Naive thymus-derived CD4-positive, alpha-beta T cell (primary cell): ENCODE data around the gene FSD2. TPM values are rescaled to one million over a fixed set of nuclear protein-coding genes. Genes with fewer than 3 reads are reported as not detected.

ENCODE experiments used
- ATAC-seq: fragments of 150-1000 bp; cut with Tn5 transposase; 2 replicates; pipeline ENCODE4 v1.10.0; 2021; ENCODE audit warnings: mild to moderate bottlenecking, moderate library complexity
- CTCF ChIA-PET: fragments of 350-600 bp; sonication (Branson Sonifier 250); formaldehyde crosslinking; loops from one replicate; lab custom pipeline; 2021; ENCODE audit warnings: antibody characterized with exemption; lab: Charles Lee
- POLR2A ChIA-PET: fragments of 350-600 bp; sonication (Branson Sonifier 250); formaldehyde crosslinking; loops from one replicate; lab custom pipeline; 2021; ENCODE audit warnings: antibody characterized with exemption, inconsistent platforms; lab: Charles Lee
- DNase-seq, 9 donors: peaks; one replicate each; pipeline versions ENCODE4 v3.0.0 to v3.0.0-alpha.2; 2020 to 2022; ENCODE audit warnings: mixed read lengths in 1 of 9
- H3K27ac ChIP-seq: one replicate; pipeline ENCODE4 v1.7.0; 2013; ENCODE audit warnings: mild to moderate bottlenecking, low read depth, low read length, moderate library complexity
- H3K27me3 ChIP-seq, 2 donors: one replicate each; pipeline ENCODE4 v1.7.0; 2013; ENCODE audit warnings: low read length in 2 of 2, mild to moderate bottlenecking in 2 of 2, moderate library complexity in 2 of 2; ENCODE audit not compliant: control insufficient read depth in 2 of 2, insufficient read depth in 2 of 2
- H3K36me3 ChIP-seq, 3 experiments: 1 replicate in 2 of 3; 2 replicates in 1 of 3; pipeline ENCODE4 v1.7.0; 2013; ENCODE audit warnings: low read length in 3 of 3, mild to moderate bottlenecking in 3 of 3, moderate library complexity in 1 of 3; ENCODE audit not compliant: insufficient read depth in 3 of 3, control insufficient read depth in 2 of 3
- H3K4me1 ChIP-seq, 2 donors: one replicate each; pipeline ENCODE4 v1.7.0; 2013; ENCODE audit warnings: low read length in 2 of 2, mild to moderate bottlenecking in 2 of 2, moderate library complexity in 1 of 2; ENCODE audit not compliant: control insufficient read depth in 2 of 2, insufficient read depth in 2 of 2
- H3K4me3 ChIP-seq: 2 replicates; pipeline ENCODE4 v1.7.0; 2013; ENCODE audit warnings: mild to moderate bottlenecking, low read length
- H3K9me3 ChIP-seq, 3 experiments: 1 replicate in 2 of 3; 2 replicates in 1 of 3; pipeline ENCODE4 v1.7.0; 2013; ENCODE audit warnings: low read length in 3 of 3; ENCODE audit not compliant: control insufficient read depth in 2 of 3
- H3K27ac Mint-ChIP-seq, 9 donors: one replicate each; pipeline ENCODE4 v1.8.0; 2020 to 2022; ENCODE audit warnings: mixed read lengths in 9 of 9, mild to moderate bottlenecking in 8 of 9, moderate library complexity in 5 of 9, inconsistent platforms in 2 of 9
- H3K27me3 Mint-ChIP-seq, 5 donors: one replicate each; pipeline ENCODE4 v1.8.0; 2021 to 2022; ENCODE audit warnings: mixed read lengths in 5 of 5, mild to moderate bottlenecking in 1 of 5
- H3K36me3 Mint-ChIP-seq, 5 donors: one replicate each; pipeline ENCODE4 v1.8.0; 2020 to 2022; ENCODE audit warnings: mixed read lengths in 5 of 5, mild to moderate bottlenecking in 3 of 5, inconsistent platforms in 1 of 5
- H3K4me1 Mint-ChIP-seq, 7 donors: one replicate each; pipeline ENCODE4 v1.8.0; 2020 to 2022; ENCODE audit warnings: mixed read lengths in 7 of 7, mild to moderate bottlenecking in 3 of 7, inconsistent platforms in 1 of 7
- H3K4me3 Mint-ChIP-seq, 10 donors: one replicate each; pipeline ENCODE4 v1.8.0; 2020 to 2022; ENCODE audit warnings: mild to moderate bottlenecking in 10 of 10, mixed read lengths in 10 of 10, moderate library complexity in 6 of 10, inconsistent platforms in 2 of 10
- H3K9me3 Mint-ChIP-seq, 11 donors: one replicate each; pipeline ENCODE4 v1.8.0; 2020 to 2022; ENCODE audit warnings: mixed read lengths in 11 of 11, mild to moderate bottlenecking in 4 of 11, inconsistent platforms in 1 of 11, moderate library complexity in 1 of 11
- intact Hi-C, 2 donors: fragments of 100-400 bp; cut with micrococcal nuclease; formaldehyde crosslinking; loops; one replicate each; pipeline ENCODE4 v1.15.1; 2023
- polyA plus RNA-seq, 2 donors: library from polyadenylated mRNA; unstranded; fragments of 300-500 nt; fragmentation: Illumina TruSeq; gene quantifications; one replicate each; pipeline ENCODE4 v1.2.3, GENCODE V29; 2021
- total RNA-seq, 6 experiments: library from RNA in 5 of 6; stranded (reverse) in 5 of 6; gene quantifications; 1 replicate in 5 of 6; 2 replicates in 1 of 6; pipeline ENCODE4 v1.2.3 and lab custom pipeline; 2021 to 2026

FSD2 gene
- total and polyA plus RNA-seq, 7 experiments from 2014 or later: not detected

DNA sequence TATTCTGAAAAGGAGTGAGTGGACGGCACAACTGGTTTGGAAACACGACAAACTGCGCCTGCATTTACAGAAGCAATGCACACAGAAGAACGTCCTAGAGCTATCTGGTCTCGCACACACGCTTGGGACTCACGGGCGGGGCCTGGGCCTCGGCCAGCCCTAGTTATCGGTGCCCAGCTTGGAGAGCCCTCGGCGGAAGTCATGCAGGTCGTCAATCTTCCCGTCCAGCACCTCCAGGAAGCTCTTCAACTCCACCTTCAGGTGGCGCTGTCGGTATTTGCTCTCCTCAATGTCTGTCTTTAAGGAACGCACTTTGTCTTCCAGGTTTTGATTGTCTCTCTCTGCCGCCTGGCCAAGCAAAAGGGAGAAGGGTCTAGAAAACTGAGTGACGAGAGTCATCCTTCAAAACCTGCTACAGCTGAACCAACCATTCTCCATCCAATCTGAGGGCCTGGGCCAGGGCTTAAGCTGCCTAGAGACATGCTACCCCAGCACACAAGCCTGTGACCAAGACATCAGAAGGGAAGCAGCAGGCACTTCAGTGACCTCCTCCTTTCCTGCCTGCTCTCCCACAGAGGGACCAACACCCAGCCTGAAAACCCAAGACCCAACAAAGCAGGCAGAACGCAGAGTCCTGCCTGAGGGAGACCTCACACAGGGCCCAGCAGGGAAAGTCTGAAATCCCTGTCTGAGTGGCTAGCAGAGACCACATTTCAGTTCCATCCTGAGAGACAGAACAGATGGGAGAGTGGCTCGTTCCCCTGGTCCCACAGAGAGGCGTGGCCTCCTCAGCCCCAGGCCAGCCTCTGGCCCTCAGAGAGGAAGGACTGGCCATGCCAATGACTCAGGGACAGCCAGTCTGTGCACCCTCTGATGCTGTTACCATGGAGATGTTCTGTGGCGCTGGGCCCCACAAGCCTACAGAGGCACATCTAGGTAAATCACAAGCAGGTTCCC, 44.0 kb upstream of the FSD2 start:
- H3K27me3 Mint-ChIP-seq: peaks cover 0 to 18% (median 0%) of the 10 kb centered on the region in 5 donors
- H3K4me1 ChIP-seq: no peaks in the 10 kb centered on the region
- H3K27ac Mint-ChIP-seq: peak overlapping the region in 3 of 9 donors; percentile 36 to 70 (median 56)
- peaks cover 0 to 5% (median 0%) of the 10 kb centered on the region in 5 donors for H3K36me3 Mint-ChIP-seq
- CTCF ChIA-PET: no interaction called here
- H3K4me3 Mint-ChIP-seq: no peak overlapping the region
- POLR2A ChIA-PET: no interaction called here
- ATAC-seq: peak; percentile 78
- H3K9me3 Mint-ChIP-seq: no peaks in the 10 kb centered on the region
- peak; percentile 12 to 53 (median 33) for DNase-seq
- intact Hi-C loops: loop anchor here (1.0 to 5.0 kb wide), 3 partner anchors 137 to 151 kb away; partner anchors contain the start of gene RAMAC (in 1 of the 2)
- H3K4me1 Mint-ChIP-seq: peaks cover 11 to 29% (median 20%) of the 10 kb centered on the region in 7 donors
- no peak overlapping the region for H3K4me3 ChIP-seq
- no peaks in the 10 kb centered on the region for H3K9me3 ChIP-seq
- H3K27ac ChIP-seq: no peak overlapping the region
- H3K27me3 ChIP-seq: no peaks in the 10 kb centered on the region
- no peaks in the 10 kb centered on the region for H3K36me3 ChIP-seq

DNA sequence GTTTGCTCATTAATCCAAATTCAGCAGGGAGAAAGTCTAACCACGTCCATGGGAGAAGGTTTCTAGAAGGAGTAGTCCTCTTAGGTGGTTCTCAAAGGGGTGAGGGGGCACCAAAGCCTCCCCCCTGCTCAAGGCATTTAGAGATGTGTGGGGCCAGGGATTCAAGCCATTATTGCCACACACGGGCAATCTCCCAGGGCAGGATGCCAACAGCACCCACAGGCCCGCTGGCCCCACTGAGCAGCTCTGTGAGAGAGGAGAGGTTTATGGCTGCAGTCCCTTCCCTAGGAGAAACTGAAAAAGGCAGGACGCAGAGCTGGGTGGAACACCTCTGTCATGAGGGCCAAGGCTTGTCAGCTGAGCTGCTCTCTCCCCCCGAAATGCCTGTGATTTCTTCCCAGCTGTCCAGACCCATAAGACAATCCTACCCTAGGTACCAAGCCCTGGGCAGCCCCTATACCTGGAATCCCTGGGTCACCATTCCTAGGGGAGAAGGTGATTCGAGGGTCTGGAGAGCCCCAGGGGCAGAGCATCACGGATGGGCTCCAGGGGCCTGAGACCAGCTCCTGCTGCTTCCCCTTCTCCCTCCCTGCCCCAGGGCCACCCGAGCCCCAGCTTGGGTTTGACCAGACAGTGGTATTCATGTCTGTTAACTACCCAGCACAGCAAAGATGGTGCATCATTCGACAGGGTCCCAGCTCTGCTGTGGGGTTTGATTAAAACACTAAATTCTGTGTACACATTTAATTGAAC, 42.5 kb upstream of the FSD2 start:
- no peaks in the 10 kb centered on the region for H3K36me3 ChIP-seq
- intact Hi-C loops: loop anchor here (2.0 to 5.0 kb wide), 2 partner anchors 139 to 152 kb away; partner anchors contain the start of gene RAMAC (in 1 of the 2)
- no peak overlapping the region for H3K4me3 ChIP-seq
- H3K9me3 ChIP-seq: no peaks in the 10 kb centered on the region
- H3K4me1 ChIP-seq: no peaks in the 10 kb centered on the region
- ChIA-PET POLR2A (no interaction called here), CTCF (interaction anchor here (0.8 kb wide), 1 partner anchor 1274 kb away, joined by 3 read pairs; no protein-coding TSS in a partner anchor)
- no peak overlapping the region for H3K4me3 Mint-ChIP-seq
- H3K36me3 Mint-ChIP-seq: peaks cover 0 to 12% (median 0%) of the 10 kb centered on the region in 5 donors
- no peak for ATAC-seq
- no peak overlapping the region for H3K27ac ChIP-seq
- peaks cover 0 to 7% (median 0%) of the 10 kb centered on the region in 11 donors for H3K9me3 Mint-ChIP-seq
- no peak for DNase-seq
- peaks cover 13 to 31% (median 21%) of the 10 kb centered on the region in 7 donors for H3K4me1 Mint-ChIP-seq
- H3K27ac Mint-ChIP-seq: no peak overlapping the region
- H3K27me3 Mint-ChIP-seq: peaks cover 0 to 27% (median 0%) of the 10 kb centered on the region in 5 donors
- H3K27me3 ChIP-seq: no peaks in the 10 kb centered on the region

DNA sequence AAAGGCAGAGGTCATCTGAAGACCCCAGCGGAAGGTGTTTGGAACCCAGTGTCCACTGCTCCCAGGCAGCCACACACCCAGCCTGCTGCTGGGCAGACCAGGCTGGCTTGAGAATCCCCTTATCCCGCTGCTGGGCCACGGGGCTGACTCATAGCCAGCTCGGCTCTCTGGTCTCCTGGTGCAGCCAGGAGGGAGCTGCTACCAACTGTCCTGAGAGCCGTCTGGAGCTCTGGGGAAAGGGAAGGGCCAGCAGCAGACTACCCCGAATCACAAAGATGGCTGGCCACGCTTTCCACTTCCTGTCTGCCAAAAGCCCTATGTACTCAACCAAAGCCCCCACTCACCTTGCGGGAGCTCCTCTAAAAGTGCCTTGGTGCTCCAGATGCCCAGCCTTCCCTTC, 41.8 kb upstream of the FSD2 start:
- ChIA-PET CTCF (no interaction called here), POLR2A (no interaction called here)
- peaks cover 13 to 23% (median 17%) of the 10 kb centered on the region in 7 donors for H3K4me1 Mint-ChIP-seq
- H3K27me3 ChIP-seq: no peaks in the 10 kb centered on the region
- H3K27ac Mint-ChIP-seq: no peak overlapping the region
- no peak for DNase-seq
- no peaks in the 10 kb centered on the region for H3K9me3 ChIP-seq
- H3K4me3 Mint-ChIP-seq: no peak overlapping the region
- no peaks in the 10 kb centered on the region for H3K4me1 ChIP-seq
- H3K36me3 ChIP-seq: no peaks in the 10 kb centered on the region
- H3K36me3 Mint-ChIP-seq: peaks cover 0 to 16% (median 2%) of the 10 kb centered on the region in 5 donors
- intact Hi-C loops: loop anchor here (2.0 to 5.0 kb wide), 2 partner anchors 140 to 153 kb away; partner anchors contain the start of gene RAMAC (in 1 of the 2)
- no peak overlapping the region for H3K27ac ChIP-seq
- peaks cover 0 to 9% (median 0%) of the 10 kb centered on the region in 11 donors for H3K9me3 Mint-ChIP-seq
- no peak for ATAC-seq
- peaks cover 0 to 27% (median 0%) of the 10 kb centered on the region in 5 donors for H3K27me3 Mint-ChIP-seq
- H3K4me3 ChIP-seq: no peak overlapping the region

DNA sequence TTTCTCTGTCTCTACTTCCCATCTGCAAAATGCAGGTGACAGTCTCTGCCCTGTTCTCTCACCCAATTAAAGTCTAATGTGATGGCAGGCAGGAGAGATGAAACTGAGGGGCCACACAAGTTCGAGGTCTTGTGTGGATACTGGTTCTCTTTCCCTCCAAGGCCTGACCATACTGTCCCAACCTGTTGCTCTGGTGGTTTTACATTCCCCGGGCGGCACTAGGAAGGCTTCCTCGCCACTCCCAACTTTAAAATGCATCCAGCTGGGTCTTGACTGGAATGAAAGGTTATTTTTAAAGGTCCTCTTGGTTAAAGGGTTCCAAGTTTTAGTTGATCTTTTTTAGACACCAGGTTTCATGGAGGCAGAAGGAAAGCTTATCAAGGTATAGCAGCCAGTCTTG, 40.8 kb upstream of the FSD2 start:
- ATAC-seq: no peak
- Histone ChIP-seq H3K36me3 (no peaks in the 10 kb centered on the region), H3K9me3 (no peaks in the 10 kb centered on the region), H3K4me1 (no peaks in the 10 kb centered on the region), H3K4me3 (no peak overlapping the region), H3K27me3 (no peaks in the 10 kb centered on the region), H3K27ac (no peak overlapping the region)
- DNase-seq: no peak
- CTCF ChIA-PET: no interaction called here
- H3K4me3 Mint-ChIP-seq: no peak overlapping the region
- intact Hi-C loops: loop anchor here in 1 of 2 donors (5.0 kb wide), 1 partner anchor 141 kb away; the partner anchor contains the start of gene RAMAC
- H3K36me3 Mint-ChIP-seq: peaks cover 0 to 22% (median 4%) of the 10 kb centered on the region in 5 donors
- H3K9me3 Mint-ChIP-seq: peaks cover 0 to 12% (median 0%) of the 10 kb centered on the region in 11 donors
- H3K27ac Mint-ChIP-seq: no peak overlapping the region
- H3K4me1 Mint-ChIP-seq: peaks cover 13 to 22% (median 17%) of the 10 kb centered on the region in 7 donors
- peaks cover 0 to 27% (median 0%) of the 10 kb centered on the region in 5 donors for H3K27me3 Mint-ChIP-seq
- POLR2A ChIA-PET: no interaction called here

DNA sequence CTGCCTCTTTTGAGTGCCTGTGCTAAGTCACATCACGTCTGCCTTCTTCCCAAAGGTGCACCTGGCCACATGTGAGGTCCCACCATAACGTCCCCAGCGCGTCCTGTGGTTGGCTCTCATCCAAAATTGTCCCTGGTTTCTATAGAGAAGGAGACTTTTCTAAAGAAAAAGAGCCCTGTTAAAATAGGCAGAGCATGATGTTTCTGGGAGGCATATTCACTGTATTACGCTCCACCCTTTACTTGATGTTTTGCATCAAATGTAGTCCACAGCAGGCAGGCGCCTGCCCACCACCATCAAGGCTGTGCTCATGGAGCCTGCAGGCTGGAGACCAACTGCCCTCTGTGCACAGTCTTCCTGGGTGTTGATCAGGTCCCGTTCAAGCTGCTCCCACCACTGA, 39.8 kb upstream of the FSD2 start:
- H3K27ac Mint-ChIP-seq: no peak overlapping the region
- peaks cover 0 to 12% (median 0%) of the 10 kb centered on the region in 11 donors for H3K9me3 Mint-ChIP-seq
- peaks cover 0 to 27% (median 0%) of the 10 kb centered on the region in 5 donors for H3K27me3 Mint-ChIP-seq
- no peak for DNase-seq
- ChIA-PET POLR2A (interaction anchor here (0.7 kb wide), 1 partner anchor 34 kb away, joined by 3 read pairs; no protein-coding TSS in a partner anchor), CTCF (no interaction called here)
- Histone ChIP-seq H3K27me3 (no peaks in the 10 kb centered on the region), H3K4me1 (no peaks in the 10 kb centered on the region), H3K36me3 (no peaks in the 10 kb centered on the region), H3K9me3 (no peaks in the 10 kb centered on the region), H3K4me3 (no peak overlapping the region), H3K27ac (no peak overlapping the region)
- no peak for ATAC-seq
- H3K4me3 Mint-ChIP-seq: no peak overlapping the region
- peaks cover 0 to 23% (median 4%) of the 10 kb centered on the region in 5 donors for H3K36me3 Mint-ChIP-seq
- intact Hi-C loops: loop anchor here (2.0 to 5.0 kb wide), 2 partner anchors 35 to 142 kb away; partner anchors contain the start of gene RAMAC (in 1 of the 2)
- peaks cover 13 to 22% (median 17%) of the 10 kb centered on the region in 7 donors for H3K4me1 Mint-ChIP-seq

DNA sequence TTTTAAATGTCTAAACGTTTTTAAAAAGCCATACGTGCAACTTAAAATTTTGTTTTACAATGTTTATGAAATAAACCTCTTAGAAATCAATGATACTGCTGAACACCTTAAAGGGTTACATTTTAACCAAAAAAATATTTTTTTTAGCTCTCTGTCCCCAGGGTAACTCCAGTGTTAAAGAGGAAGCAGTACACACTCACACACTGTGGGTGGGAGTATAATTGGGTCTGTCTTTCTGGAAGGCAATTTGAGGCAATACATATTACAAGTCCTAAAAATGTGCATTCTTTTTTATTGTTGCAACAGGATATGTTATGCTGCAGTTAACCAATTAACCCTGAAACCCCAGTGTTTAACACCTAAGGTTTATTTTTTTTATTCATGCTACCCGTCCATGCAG, 37.7 kb upstream of the FSD2 start:
- H3K27me3 ChIP-seq: no peaks in the 10 kb centered on the region
- CTCF ChIA-PET: interaction anchor here (1.3 kb wide), 1 partner anchor 11 kb away, joined by 3 read pairs; no protein-coding TSS in a partner anchor

More for the DNA sequence above, 37.7 kb upstream of the FSD2 start:
- H3K4me1 ChIP-seq: no peaks in the 10 kb centered on the region
- no peaks in the 10 kb centered on the region for H3K36me3 ChIP-seq
- no peak for ATAC-seq
- Mint-ChIP-seq H3K4me1 (peaks cover 5 to 13% (median 9%) of the 10 kb centered on the region in 7 donors), H3K36me3 (peaks cover 0 to 30% (median 4%) of the 10 kb centered on the region in 5 donors), H3K4me3 (no peak overlapping the region), H3K9me3 (peaks cover 0 to 12% (median 0%) of the 10 kb centered on the region in 11 donors), H3K27me3 (peaks cover 0 to 27% (median 0%) of the 10 kb centered on the region in 5 donors), H3K27ac (no peak overlapping the region)
- POLR2A ChIA-PET: no interaction called here
- DNase-seq: no peak
- no peak overlapping the region for H3K4me3 ChIP-seq
- no peaks in the 10 kb centered on the region for H3K9me3 ChIP-seq
- intact Hi-C loops: no loop called here
- H3K27ac ChIP-seq: no peak overlapping the region
